Testis (tissue), 3 donors: ENCODE data around the gene RHEB. TPM values are rescaled to one million over a fixed set of nuclear protein-coding genes. Genes with fewer than 3 reads are reported as not detected.
"Not testable (repeated sequence)": the region's sequence is repeated elsewhere in the genome, so short reads cannot be mapped to it uniquely, and the experiment has no call there.

Experiments used
- DNase-seq: peaks from one replicate; pipeline ENCODE4 v3.0.0-alpha.2; 2019
- H3K27ac ChIP-seq, 2 donors: fragments of 200-600 bp; sonication (generic); one replicate each; pipeline ENCODE4 v1.5.1; 2019
- H3K27me3 ChIP-seq: fragments of 200-600 bp; sonication (generic); one replicate; pipeline ENCODE4 v1.5.1; 2019
- H3K36me3 ChIP-seq: fragments of 200-600 bp; sonication (generic); one replicate; pipeline ENCODE4 v1.5.1; 2017; ENCODE audit warnings: low read depth; ENCODE audit errors: missing control alignments
- H3K4me1 ChIP-seq: fragments of 200-600 bp; sonication (generic); one replicate; pipeline ENCODE4 v1.5.1; 2019
- H3K4me3 ChIP-seq, 2 donors: fragments of 200-600 bp; sonication (generic); one replicate each; pipeline ENCODE4 v1.5.1; 2017 to 2019
- H3K9me3 ChIP-seq: fragments of 200-600 bp; sonication (generic); one replicate; pipeline ENCODE4 v1.5.1; 2017
- POLR2A ChIP-seq: fragments of 450-650 bp; IDR thresholded peaks from one replicate; pipeline ENCODE4 v1.6.1; 2017; ENCODE audit warnings: antibody characterized with exemption, mild to moderate bottlenecking, moderate library complexity
- WGBS, 2 donors: methylation state at CpG; one replicate each; pipeline ENCODE4 v1.1.5; 2018; 5-methylcytosine and 5-hydroxymethylcytosine counted together
- intact Hi-C: fragments of 100-400 bp; cut with DNase I; formaldehyde crosslinking; loops from one replicate; pipeline ENCODE4 v1.15.1; 2023; ENCODE audit warnings: low total_unique reads
- polyA plus RNA-seq: library from polyadenylated mRNA; stranded (reverse); fragments of 350-450 nt; fragmentation: Illumina TruSeq; extraction: RNeasy Lipid Tissue Mini Kit (QIAGEN cat#74804); gene quantifications from one replicate; pipeline ENCODE4 v1.2.3, GENCODE V29; 2014; ENCODE audit warnings: low read depth, low replicate concordance; ENCODE audit not compliant: insufficient read depth
- total RNA-seq, 2 donors: library from RNA; depleted of rRNA; stranded (reverse); fragments of >200 nt; gene quantifications; one replicate each; pipeline ENCODE4 v1.2.3, GENCODE V29; 2016
- TF ChIP-seq, protein P1 (sequence below), 3 experiments: fragments of 450-650 bp in 2 of 3; fragments of 200-600 bp in 1 of 3; sonication (generic) in 1 of 3; IDR thresholded peaks; one replicate each; pipeline ENCODE4 v1.5.1; 2016 to 2019; ENCODE audit warnings: antibody characterized with exemption in 3 of 3, mild to moderate bottlenecking in 2 of 3, moderate library complexity in 1 of 3

The RHEB gene
- total and polyA plus RNA-seq, 3 donors from 2014 or later, result 59.4 to 88.1 (median 74.6) TPM

DNA sequence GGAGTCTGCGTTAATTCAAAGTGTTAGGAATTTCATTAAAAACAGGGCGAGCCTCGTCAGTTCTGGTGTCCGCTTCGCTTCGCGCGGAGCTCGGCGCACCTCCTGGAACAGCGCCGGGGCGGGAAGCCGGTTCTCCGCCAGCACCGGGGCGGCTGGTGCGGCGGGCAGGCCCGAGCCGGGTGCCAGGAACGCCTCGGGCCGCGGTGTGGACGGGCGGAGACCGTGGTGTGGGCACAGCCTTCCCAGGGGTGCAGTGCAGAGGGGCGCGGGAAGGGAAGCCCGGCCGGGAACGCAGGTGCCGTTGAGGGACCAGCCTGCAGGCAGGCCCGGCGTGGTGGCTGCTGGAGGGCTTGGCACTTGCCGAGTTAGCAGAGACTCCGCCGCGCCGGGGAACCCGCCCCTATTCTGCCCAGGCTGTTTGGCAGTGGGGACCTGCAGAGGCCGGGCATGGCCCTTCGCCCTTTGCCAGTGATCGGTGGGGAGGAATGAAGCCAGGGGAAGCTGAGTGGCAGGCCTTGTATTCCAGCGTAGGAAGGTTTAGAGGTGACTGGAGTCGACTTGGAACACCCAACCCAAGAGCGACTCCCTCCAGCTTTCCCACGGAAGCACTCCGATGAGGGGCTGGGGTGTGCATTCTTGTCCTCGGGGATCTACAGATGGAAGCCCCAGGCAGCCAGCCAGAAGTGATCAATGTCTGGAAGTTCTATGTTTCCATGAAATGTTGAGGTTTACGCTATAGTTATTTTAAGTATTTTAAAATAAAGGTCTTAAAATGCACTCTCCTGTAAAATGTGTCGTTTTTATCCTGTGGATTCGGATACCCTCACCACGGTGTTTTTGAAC, 945 bp upstream of the RHEB start:
- no peaks in the 10 kb centered on the region for H3K36me3 ChIP-seq
- 12 to 13% methylated on average over 26 to 54 of the region's 55 CpGs for WGBS, 2 donors
- H3K27me3 ChIP-seq, result no peaks in the 10 kb centered on the region
- TF ChIP-seq POLR2A, result no peak
- TF ChIP-seq, protein P1, sequence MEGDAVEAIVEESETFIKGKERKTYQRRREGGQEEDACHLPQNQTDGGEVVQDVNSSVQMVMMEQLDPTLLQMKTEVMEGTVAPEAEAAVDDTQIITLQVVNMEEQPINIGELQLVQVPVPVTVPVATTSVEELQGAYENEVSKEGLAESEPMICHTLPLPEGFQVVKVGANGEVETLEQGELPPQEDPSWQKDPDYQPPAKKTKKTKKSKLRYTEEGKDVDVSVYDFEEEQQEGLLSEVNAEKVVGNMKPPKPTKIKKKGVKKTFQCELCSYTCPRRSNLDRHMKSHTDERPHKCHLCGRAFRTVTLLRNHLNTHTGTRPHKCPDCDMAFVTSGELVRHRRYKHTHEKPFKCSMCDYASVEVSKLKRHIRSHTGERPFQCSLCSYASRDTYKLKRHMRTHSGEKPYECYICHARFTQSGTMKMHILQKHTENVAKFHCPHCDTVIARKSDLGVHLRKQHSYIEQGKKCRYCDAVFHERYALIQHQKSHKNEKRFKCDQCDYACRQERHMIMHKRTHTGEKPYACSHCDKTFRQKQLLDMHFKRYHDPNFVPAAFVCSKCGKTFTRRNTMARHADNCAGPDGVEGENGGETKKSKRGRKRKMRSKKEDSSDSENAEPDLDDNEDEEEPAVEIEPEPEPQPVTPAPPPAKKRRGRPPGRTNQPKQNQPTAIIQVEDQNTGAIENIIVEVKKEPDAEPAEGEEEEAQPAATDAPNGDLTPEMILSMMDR (IDR thresholded peaks at IDR 0.05), result no peak
- peak; percentile 40 for DNase-seq
- H3K4me1 ChIP-seq, result peaks cover 9% of the 10 kb centered on the region
- intact Hi-C loops, result no loop called here
- H3K9me3 ChIP-seq, result no peaks in the 10 kb centered on the region
- peak overlapping the region; percentile 96 to 99 for H3K27ac ChIP-seq
- peak overlapping the region; percentile 58 to 79 for H3K4me3 ChIP-seq

DNA sequence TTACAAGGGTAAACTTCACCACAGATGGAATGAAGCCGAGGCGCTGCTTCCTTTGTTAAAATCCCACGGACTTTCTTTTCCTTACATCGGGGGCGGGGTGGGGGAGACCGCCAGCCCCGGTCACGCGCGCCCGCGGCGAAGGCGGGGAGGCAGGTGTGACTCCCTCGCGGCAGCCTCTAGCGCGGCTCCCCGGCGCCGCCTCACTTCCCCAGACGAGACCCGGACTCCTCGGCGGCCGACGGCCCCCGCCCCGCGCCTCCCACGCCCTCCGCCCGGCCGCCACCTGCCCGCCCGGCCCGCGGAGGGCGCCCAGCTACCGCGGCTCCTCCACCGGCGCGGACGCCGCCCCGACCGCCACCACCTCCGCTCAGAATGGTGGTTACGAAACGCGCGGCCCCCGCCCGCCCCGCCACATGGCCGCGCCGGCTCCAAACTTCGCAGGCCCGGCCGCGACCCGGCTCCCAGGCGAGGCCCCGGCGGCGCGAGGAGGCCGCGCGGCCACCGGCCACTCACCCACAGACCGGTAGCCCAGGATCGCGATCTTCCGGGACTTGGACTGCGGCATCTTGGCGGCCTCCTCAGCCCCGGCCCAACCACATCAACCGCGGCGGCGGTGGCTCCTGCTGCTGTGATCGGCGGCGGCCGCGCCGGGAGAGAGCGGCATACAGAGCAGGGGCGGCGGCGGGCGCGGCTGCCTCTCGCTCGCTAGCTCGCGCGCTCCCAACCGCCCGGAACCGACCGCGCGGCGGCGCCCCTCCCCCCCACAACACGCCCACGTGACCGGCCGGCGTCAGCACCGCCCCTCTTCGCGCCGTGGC, 539 bp downstream of the RHEB start:
- DNase-seq, result peak; percentile 45
- WGBS, 2 donors, result 0 to 1% methylated on average over 5 to 69 of the region's 118 CpGs
- H3K9me3 ChIP-seq, H3K4me1 ChIP-seq, H3K27me3 ChIP-seq, H3K36me3 ChIP-seq, intact Hi-C loops: not testable (repeated sequence)
- TF ChIP-seq, protein P1 (IDR thresholded peaks at IDR 0.05), result peak in 1 of 3 experiments; percentile 5
- H3K4me3 ChIP-seq, result peak overlapping the region; percentile 79 to 93
- peak overlapping the region; percentile 96 to 99 for H3K27ac ChIP-seq

DNA sequence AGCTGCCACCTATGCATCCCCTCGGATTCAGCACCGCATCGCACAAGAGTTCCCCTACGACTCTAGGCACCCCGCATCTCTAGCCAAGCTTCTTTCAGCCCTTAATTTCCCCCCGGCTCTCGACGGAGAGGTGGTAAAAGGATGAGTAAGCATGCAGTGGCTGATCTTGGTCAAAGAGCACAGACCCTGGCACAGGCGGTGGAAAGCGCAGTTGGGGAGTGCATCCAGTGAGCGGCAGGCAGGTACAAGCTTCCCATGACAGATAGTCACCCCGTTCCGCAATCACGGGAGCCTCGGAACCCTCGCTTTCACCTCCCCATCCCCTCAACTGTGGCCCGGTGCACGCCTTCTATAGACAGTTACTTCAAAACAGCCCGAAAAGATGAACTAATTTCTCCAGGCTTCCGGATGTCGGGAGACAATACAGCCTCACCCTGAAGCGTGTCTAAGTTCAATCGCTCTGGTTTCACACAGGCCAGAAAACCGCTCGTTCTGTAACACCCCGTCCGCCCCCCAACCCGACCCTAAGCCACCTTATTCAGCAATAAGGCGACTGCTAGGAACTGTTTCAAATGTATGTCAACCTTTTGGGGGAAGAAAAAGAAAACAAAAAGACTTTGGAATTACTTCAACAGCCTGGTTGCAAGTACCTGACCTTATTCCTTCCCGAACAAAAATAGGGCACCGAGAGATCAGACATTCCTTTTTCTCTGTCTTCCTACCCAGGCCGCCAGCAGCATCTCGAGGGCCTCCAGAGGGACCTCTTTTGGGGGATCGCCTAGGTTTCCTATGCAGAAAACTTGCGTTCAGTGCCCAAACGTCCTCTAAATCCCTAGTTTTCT, 1.4 kb downstream of the RHEB start:
- DNase-seq, result peak; percentile 61
- peaks cover 9% of the 10 kb centered on the region for H3K4me1 ChIP-seq
- H3K27ac ChIP-seq, result peak overlapping the region; percentile 96 to 99
- H3K36me3 ChIP-seq, result no peaks in the 10 kb centered on the region
- H3K4me3 ChIP-seq, result peak overlapping the region; percentile 79 to 93
- H3K9me3 ChIP-seq, result no peaks in the 10 kb centered on the region
- WGBS, 2 donors, result 1 to 3% methylated on average over 33 to 36 of the region's 36 CpGs
- intact Hi-C loops, result no loop called here
- TF ChIP-seq, protein P1 (IDR thresholded peaks at IDR 0.05), result no peak
- TF ChIP-seq POLR2A, result no peak
- H3K27me3 ChIP-seq, result no peaks in the 10 kb centered on the region

DNA sequence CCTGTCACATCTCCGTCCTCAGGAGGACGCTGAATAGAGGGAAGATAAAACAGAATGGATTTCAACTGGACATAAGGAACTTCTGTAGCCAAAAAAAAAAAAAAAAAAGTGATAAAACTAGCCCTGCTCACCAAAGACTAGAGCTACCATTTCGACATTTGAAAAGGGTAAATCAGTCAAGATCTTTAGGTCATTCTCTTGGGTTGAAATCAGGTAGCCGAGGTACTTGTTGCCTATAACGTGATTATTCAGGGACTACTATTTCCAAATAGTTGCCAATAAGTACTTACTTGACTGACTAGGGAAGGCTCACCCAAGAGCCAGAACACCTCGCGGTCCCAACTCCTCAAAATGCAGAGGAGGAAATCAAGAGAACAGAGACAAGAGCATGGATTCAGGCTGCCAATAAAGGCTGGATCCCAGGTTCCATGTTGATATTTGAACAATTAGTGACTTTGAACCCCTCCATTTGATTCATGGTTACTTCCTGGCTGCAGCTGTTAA, 2.0 kb downstream of the RHEB start:
- DNase-seq, result no peak
- Histone ChIP-seq H3K9me3 (no peaks in the 10 kb centered on the region), H3K4me3 (peak overlapping the region in 1 of 2 donors; percentile 79), H3K4me1 (peaks cover 12% of the 10 kb centered on the region), H3K27me3 (no peaks in the 10 kb centered on the region), H3K27ac (no peak overlapping the region), H3K36me3 (no peaks in the 10 kb centered on the region)
- WGBS, 2 donors, result 49 to 57% methylated on average over 7 of the region's 7 CpGs
- no peak for TF ChIP-seq POLR2A
- TF ChIP-seq, protein P1 (IDR thresholded peaks at IDR 0.05), result no peak
- intact Hi-C loops, result no loop called here
